K562 treated with DMSO at 1 percent for 48 hours (cell line): ENCODE data around the gene COA7. TPM values are rescaled to one million over a fixed set of nuclear protein-coding genes. Genes with fewer than 3 reads are reported as not detected.

Source experiments
- total RNA-seq: library from RNA; unstranded; fragments of 300-600 nt; gene quantifications from 2 replicates; pipeline ENCODE4 v1.2.3, GENCODE V29; 2022; ENCODE audit warnings: low replicate concordance; ENCODE audit errors: extremely low read depth

The COA7 gene
- not detected in 2 replicates for total RNA-seq

GRCh38 chr1:52697795-52698674 lies at the start of gene COA7:
Gene COA7 (minus strand): TSS chr1:52698347. CDS start chr1:52698326, 21 bp downstream.

GRCh38 chr1:52726265-52727113 lies 28.3 kb upstream of the COA7 start, which contains the start of gene ZYG11B:
Gene ZYG11B (plus strand): TSS chr1:52726453. CDS start chr1:52726654, 201 bp downstream.

Other genes starting within 250 kb of the COA7 start
- not detected in 2 replicates for gene TUT4, start 145.3 kb downstream of the COA7 start, total RNA-seq
- not detected in 2 replicates for gene GPX7, start 96.0 kb downstream of the COA7 start, total RNA-seq
- gene SHISAL2A, start 65.2 kb downstream of the COA7 start, total RNA-seq: not detected in 2 replicates
- gene ZYG11B, start 28.1 kb upstream of the COA7 start, total RNA-seq: not detected in 2 replicates
- not detected in 2 replicates for gene ZYG11A, start 144.4 kb upstream of the COA7 start, total RNA-seq
- gene ECHDC2, start 223.4 kb upstream of the COA7 start, total RNA-seq: not detected in 2 replicates
- not detected in 2 replicates for gene SCP2, start 228.9 kb upstream of the COA7 start, total RNA-seq